Tibial artery (tissue), 4 donors: ENCODE data around the gene CHST14.

Experiments
- DNase-seq, 2 donors: peaks; one replicate each; pipeline ENCODE4 v3.0.0-alpha.2; 2019
- H3K27ac ChIP-seq, 2 donors: fragments of 200-600 bp; sonication (generic) in 1 of 2; 1 replicate in 1 of 2; 2 replicates in 1 of 2; pipeline ENCODE4 v1.5.1; 2018 to 2019; ENCODE audit warnings: mild to moderate bottlenecking in 1 of 2
- H3K27me3 ChIP-seq, 2 donors: fragments of 200-600 bp; sonication (generic) in 1 of 2; one replicate each; pipeline versions ENCODE4 v1.5.1 to v1.6.0; 2016 to 2019
- H3K36me3 ChIP-seq, 3 donors: fragments of 200-600 bp; sonication (generic) in 2 of 3; one replicate each; pipeline ENCODE4 v1.5.1; 2016 to 2019; ENCODE audit warnings: mild to moderate bottlenecking in 2 of 3
- H3K4me1 ChIP-seq, 4 donors: fragments of 200-600 bp; sonication (generic) in 2 of 4; 1 replicate in 3 of 4; 2 replicates in 1 of 4; pipeline ENCODE4 v1.5.1; 2016 to 2019
- H3K4me3 ChIP-seq, 2 donors: fragments of 200-600 bp; sonication (generic) in 1 of 2; 1 replicate in 1 of 2; 2 replicates in 1 of 2; pipeline ENCODE4 v1.5.1; 2018 to 2019; ENCODE audit warnings: mild to moderate bottlenecking in 2 of 2
- H3K9me3 ChIP-seq, 3 donors: fragments of 200-600 bp; sonication (generic) in 1 of 3; one replicate each; pipeline ENCODE4 v1.5.1; 2016 to 2019
- intact Hi-C: fragments of 100-400 bp; cut with DNase I; formaldehyde crosslinking; loops from one replicate; pipeline ENCODE4 v1.15.0; 2023; ENCODE audit warnings: low total_unique reads
- TF ChIP-seq, protein P1 (sequence below), 2 experiments: fragments of 200-600 bp in 1 of 2; fragments of 450-650 bp in 1 of 2; IDR thresholded peaks; one replicate each; pipeline ENCODE4 v1.5.1; 2017 to 2019; ENCODE audit warnings: antibody characterized with exemption in 2 of 2, mild to moderate bottlenecking in 1 of 2, moderate library complexity in 1 of 2

The CHST14 gene

DNA sequence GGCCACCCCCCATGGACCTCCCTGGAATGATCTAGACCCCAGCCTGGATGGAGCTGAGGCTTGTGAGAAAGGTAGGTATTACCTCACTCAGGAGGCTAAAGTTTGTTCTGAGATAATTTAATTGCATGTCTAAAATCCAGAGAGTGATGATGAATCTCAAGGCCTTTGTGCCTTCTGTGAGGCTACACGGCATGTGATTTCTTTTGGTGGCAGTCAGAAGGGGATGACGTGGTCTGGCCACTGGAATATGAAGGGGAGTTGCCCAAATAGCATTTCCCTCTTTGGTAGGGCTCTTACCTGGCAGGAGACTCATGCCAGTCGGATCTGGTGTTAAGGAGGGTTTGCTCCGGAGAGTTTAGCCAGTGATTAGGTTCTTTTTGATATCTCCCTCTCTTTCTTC is 27.5 kb upstream of the CHST14 start:
- TF ChIP-seq, protein P1, sequence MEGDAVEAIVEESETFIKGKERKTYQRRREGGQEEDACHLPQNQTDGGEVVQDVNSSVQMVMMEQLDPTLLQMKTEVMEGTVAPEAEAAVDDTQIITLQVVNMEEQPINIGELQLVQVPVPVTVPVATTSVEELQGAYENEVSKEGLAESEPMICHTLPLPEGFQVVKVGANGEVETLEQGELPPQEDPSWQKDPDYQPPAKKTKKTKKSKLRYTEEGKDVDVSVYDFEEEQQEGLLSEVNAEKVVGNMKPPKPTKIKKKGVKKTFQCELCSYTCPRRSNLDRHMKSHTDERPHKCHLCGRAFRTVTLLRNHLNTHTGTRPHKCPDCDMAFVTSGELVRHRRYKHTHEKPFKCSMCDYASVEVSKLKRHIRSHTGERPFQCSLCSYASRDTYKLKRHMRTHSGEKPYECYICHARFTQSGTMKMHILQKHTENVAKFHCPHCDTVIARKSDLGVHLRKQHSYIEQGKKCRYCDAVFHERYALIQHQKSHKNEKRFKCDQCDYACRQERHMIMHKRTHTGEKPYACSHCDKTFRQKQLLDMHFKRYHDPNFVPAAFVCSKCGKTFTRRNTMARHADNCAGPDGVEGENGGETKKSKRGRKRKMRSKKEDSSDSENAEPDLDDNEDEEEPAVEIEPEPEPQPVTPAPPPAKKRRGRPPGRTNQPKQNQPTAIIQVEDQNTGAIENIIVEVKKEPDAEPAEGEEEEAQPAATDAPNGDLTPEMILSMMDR (IDR thresholded peaks at IDR 0.05) = no peak
- Histone ChIP-seq H3K27me3 (peaks cover 0 to 16% of the 10 kb centered on the region in 2 donors), H3K9me3 (no peaks in the 10 kb centered on the region), H3K4me3 (no peak overlapping the region), H3K27ac (no peak overlapping the region), H3K4me1 (peaks cover 0 to 50% (median 29%) of the 10 kb centered on the region in 4 donors), H3K36me3 (no peaks in the 10 kb centered on the region)
- DNase-seq = no peak
- intact Hi-C loops = loop anchor here (10.0 kb wide), 2 partner anchors 62 to 122 kb away; partner anchors contain the start of genes CCDC32 and RPUSD2

DNA sequence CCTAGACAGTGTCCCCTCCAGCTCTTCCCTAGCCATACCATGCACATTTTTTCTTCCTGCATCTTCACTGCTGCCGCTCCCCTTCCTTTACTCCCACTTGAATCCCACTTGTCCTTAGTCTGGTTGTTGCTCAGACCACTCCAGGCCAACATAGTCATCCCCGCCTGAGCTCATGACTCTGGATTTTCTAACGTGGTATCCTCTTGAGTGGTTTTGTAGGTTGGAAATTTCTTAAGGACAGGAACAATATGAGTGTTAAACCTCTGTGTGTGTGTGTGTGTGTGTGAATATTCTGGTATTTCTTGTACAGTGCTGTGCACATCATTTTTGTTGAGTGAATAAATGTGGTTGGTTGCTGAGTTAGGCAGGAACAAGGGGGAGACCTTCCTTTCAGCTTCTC is 26.9 kb upstream of the CHST14 start:
- no peak overlapping the region for H3K4me3 ChIP-seq
- H3K36me3 ChIP-seq = no peaks in the 10 kb centered on the region
- peaks cover 0 to 45% (median 29%) of the 10 kb centered on the region in 4 donors for H3K4me1 ChIP-seq
- no peaks in the 10 kb centered on the region for H3K9me3 ChIP-seq
- no peak overlapping the region for H3K27ac ChIP-seq
- H3K27me3 ChIP-seq = peaks cover 0 to 12% of the 10 kb centered on the region in 2 donors
- DNase-seq = no peak
- intact Hi-C loops = loop anchor here (10.0 kb wide), 2 partner anchors 61 to 121 kb away; partner anchors contain the start of genes CCDC32 and RPUSD2
- TF ChIP-seq, protein P1 (IDR thresholded peaks at IDR 0.05) = no peak

DNA sequence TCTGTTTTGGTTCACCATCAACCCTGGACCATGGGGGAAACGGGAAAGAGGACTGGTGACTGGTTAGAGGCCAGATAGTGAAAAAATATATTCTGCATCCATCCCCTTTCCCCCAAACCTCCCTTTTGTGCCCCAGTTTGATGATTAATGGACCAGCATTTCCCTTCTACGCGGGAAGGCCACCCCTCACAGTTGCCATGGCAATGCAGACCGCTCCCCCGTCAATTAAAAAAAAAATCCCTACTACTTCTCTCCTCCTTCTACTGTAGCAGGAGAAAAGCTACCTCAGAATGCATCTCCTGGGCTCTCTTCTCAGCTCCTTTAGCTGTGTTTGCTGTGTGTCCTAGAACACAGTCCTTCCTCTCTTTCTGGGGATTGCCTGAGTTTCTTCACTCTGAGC is 26.0 kb upstream of the CHST14 start:
- Histone ChIP-seq H3K27ac (no peak overlapping the region), H3K4me3 (no peak overlapping the region), H3K36me3 (no peaks in the 10 kb centered on the region), H3K9me3 (no peaks in the 10 kb centered on the region), H3K4me1 (peaks cover 0 to 36% (median 27%) of the 10 kb centered on the region in 4 donors), H3K27me3 (peaks cover 0 to 6% of the 10 kb centered on the region in 2 donors)
- no peak for DNase-seq
- intact Hi-C loops = loop anchor here (10.0 kb wide), 2 partner anchors 60 to 120 kb away; partner anchors contain the start of genes CCDC32 and RPUSD2
- TF ChIP-seq, protein P1 (IDR thresholded peaks at IDR 0.05) = no peak

DNA sequence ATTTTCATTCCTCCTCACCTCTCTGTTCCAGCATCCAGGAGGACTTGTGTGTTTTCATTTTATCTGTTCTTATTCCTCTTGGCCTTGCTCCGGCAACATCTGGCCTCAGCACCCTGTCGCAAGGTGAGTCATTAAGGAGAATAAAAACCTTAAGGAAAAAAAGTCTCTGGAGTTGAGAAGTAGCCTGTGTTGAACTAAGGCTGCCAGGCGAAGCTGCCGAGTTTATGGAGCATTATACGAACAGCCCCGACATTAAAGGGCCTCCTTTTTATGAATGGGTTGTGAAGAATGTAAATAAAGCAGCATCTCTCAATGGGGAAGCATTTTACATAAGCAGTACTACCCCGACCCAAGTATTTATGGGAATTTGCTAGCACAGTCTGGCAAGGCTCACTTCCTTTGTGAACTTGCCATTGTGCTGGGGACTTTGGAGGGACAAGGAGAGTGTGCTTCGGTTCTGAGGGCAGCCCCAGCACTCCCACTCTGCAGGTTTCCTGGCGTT is 25.3 kb upstream of the CHST14 start:
- no peak overlapping the region for H3K27ac ChIP-seq
- no peaks in the 10 kb centered on the region for H3K9me3 ChIP-seq
- H3K27me3 ChIP-seq = no peaks in the 10 kb centered on the region
- peaks cover 0 to 31% (median 19%) of the 10 kb centered on the region in 4 donors for H3K4me1 ChIP-seq
- no peak for DNase-seq
- H3K4me3 ChIP-seq = no peak overlapping the region
- TF ChIP-seq, protein P1 (IDR thresholded peaks at IDR 0.05) = no peak
- no peaks in the 10 kb centered on the region for H3K36me3 ChIP-seq
- intact Hi-C loops = loop anchor here (10.0 kb wide), 2 partner anchors 59 to 119 kb away; partner anchors contain the start of genes CCDC32 and RPUSD2

DNA sequence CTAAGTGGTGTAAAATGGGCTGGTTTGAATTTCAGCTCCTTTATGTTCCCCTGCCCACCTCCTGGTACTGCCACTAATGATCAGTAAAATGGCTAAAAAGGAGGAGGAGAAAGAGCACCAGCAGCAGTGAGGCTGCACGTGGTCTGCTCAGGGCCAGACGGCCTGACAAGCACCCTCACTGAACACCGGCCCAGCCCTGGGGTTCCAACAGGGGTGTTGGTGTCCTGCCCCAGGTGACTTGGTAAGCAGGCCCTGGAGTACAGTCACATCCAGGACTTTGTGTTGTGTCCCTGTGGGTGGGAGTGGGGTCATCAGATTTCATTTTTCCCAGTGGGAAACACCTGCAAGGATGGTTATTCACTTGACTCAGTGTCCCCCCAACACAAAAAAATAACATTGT is 24.6 kb upstream of the CHST14 start:
- H3K4me1 ChIP-seq = peaks cover 0 to 31% (median 19%) of the 10 kb centered on the region in 4 donors
- intact Hi-C loops = loop anchor here (10.0 kb wide), 2 partner anchors 59 to 119 kb away; partner anchors contain the start of genes CCDC32 and RPUSD2
- no peaks in the 10 kb centered on the region for H3K36me3 ChIP-seq
- H3K27ac ChIP-seq = no peak overlapping the region
- TF ChIP-seq, protein P1 (IDR thresholded peaks at IDR 0.05) = no peak
- no peaks in the 10 kb centered on the region for H3K9me3 ChIP-seq
- DNase-seq = no peak
- H3K27me3 ChIP-seq = no peaks in the 10 kb centered on the region
- no peak overlapping the region for H3K4me3 ChIP-seq
